ENCODE measurements around the gene PIK3C2G.

The PIK3C2G gene

DNA sequence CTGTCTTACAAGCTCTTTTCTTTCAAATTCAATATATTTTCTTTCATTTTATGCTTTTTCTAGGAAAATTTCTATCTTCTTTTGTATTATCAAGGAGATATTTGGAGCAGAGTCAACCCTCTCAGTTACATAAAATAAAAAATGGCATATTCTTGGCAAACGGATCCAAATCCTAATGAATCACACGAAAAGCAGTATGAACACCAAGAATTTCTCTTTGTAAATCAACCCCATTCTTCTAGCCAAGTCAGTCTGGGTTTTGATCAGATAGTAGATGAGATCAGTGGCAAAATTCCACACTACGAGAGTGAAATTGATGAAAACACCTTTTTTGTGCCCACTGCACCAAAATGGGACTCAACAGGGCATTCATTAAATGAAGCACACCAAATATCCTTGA lies 20.6 kb downstream of the PIK3C2G start:
- DNase-seq = no peak

DNA sequence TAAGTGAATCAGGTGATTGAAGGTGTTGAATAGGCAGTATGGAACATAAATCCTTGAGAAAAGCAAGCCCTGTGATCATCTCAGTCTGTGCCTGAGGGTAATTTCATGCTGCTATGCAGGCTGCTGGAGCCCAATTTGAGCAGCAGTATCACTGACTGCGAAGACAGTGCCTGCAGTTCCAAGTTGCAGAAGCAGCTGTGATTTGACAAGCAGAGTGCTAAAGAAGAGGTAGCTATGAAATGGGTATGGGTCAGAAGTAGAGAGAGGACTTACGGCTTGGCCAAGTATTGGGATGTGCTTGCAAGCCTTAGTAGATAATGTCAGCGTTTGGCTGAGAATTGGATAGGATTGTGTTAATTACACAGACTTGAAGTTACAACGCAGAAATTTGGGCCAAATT lies 22.5 kb downstream of the PIK3C2G start:
- DNase-seq = no peak

DNA sequence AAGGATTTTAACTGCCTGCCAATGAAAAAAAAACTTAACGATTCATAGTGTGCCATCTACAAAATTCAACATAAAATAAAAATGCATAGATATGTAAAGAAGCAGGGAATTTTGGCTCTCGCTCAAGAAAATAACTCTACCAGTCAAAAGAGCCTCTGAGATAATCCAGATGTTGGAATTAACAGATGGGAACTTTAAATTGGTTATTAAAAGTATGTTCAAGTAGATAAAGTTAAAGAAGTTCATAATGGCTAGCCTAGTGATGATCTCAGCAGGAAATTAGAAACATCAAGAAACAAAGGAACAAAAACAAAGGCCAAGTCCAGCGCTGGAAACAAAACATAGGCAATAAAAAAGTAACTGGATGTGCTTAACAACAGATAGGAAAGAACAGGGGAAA lies 23.1 kb downstream of the PIK3C2G start:
- no peak for DNase-seq

DNA sequence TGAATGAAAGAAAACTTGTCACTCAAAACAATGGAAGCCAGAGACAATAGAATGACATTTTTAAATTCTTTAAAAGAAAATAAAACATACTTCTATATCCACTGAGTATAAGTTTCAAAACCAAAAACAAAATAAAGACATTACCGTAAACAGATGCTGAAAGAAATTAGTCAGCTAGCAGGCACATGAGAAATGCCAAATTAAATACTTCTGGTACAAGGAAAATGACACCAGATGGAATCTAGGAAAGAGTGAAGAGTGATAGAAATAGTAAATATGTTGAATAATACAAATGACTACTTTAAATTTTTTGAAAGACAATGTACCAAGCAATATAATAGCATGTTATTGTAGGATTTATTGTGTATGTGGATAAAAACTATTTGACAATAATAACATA lies 23.8 kb downstream of the PIK3C2G start:
- DNase-seq = no peak

DNA sequence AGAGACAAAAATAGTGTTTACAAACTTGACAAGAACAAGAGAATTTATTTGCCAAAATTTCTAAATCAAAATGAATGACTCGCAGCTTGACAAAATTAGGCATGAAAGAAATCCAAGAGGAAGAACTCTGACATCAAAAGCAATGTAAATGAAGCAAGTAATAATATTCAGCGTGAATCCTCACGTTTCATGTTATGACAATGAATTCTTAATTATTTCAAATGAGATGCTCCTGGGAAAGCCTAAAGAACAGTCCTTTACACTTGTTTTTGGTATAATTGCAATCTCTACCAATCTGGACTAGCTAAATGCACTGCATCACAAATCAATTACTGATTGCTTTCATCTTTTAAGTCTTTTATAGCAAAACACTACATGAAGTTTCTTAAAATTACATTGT lies 29.1 kb downstream of the PIK3C2G start:
- DNase-seq = no peak

DNA sequence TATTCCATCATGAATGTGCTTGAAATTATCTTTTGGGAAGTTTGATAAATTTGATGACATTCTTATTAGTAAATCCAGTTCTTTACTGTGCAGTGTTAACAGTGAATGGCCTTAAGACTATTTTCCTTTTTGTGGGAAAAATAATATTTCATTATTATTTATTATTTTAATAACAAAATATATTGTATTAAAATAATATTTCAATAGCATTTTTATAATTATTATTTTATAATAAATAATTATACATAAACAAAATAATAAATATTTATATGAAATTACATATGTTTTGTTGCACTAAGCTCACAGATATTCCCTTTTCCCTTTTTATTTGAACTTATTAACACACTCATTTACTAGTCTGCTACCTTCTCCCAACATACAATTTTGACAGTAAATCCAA lies 33.6 kb downstream of the PIK3C2G start:
- no peak for DNase-seq

DNA sequence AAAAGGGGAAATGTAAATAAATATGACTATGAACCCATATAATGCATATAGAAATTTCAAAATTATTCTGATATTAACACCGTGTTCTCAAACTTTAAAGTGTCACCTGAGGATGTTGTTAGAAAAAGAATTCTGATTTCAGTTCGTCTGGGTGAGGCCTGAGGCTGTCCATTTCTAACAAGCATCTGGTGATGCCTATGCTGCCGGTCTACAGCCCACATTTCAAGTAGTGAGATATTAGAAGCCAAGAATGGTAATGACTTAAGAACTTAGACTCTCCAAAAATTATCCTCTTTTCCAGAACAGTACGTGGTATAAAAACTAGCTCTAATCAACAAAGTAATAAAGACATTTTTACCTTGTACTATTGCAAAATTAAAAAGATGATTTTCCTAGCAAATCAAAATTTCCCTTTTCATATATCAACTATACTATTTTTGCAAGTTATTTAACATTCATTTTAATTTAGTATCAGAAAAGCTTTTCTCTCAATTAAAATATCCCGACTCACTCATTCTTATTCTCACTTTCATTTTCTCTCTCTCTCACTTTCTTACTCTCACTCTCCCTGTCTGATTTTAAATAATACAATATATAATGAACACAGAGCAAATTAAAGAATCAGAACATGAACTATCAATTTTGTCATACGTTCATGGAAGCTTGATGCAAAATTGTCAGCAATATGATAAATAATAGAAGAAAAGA lies 35.0 kb downstream of the PIK3C2G start:
- no peak for DNase-seq

DNA sequence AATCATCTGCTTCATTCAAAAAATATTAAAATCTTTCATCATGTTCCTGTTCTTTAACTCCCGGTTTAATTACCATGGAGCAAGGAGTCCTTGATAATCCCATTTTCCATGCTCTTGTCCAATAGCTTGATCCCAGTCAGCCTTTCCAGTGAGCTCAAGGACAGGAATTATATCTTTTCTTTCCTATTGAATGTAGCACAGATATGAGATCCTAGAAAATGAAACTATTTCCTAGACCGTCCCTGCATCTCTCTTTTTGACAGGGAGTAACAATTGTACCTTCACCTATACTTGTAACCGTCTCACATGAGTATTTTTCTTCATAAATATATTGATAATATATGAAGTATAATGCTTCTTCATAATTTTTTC lies 35.6 kb downstream of the PIK3C2G start:
- no peak for DNase-seq

DNA sequence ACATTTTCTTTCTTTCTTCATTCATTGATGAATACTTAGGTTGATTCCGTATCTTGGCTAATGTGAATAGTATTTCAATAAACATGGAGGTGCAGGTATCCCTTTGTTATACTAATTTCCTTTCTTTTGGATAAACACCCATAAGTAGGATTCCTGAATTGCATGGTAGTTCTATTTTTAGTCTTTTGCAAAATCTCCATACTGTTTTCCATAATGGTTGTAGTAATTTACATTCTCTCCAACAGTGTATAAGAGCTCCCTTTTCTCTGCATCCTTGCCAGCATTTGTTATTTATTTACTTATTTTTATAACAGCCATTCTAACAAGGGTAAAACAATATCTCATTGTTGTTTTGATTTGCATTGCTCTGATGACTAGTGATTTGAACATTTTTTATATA lies 36.6 kb downstream of the PIK3C2G start:
- no peak for DNase-seq

DNA sequence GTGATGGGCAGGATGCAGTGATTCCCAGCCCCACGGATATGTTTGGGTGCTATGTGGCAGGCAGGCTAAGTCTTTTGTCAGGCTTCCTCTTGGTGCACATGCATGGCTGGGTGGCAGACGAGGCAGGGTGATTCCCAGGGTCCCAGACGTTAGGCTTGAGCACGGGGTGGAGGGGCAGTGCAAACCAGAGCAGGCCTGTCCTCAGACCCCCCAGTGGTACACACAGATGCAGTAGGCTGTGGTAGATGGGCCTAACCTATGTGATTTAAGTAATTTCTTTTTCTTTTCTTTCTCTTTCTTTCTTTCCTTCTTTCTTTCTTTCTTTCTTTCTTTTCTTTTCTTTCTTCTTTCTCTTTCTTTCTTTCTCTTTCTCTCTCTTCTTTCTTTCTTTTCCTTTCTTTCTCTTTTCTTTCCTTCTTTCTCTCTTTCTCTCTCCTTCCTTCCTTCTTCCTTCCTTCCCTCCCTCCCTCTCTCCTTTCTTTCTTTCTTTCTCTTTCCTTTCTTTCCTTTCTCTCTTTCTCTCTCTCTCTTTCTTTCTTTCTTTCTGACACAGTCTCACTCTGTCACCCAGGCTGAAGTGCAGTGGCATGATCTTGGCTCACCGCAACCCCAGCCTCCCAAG lies 41.6 kb downstream of the PIK3C2G start:
- DNase-seq = no peak

DNA sequence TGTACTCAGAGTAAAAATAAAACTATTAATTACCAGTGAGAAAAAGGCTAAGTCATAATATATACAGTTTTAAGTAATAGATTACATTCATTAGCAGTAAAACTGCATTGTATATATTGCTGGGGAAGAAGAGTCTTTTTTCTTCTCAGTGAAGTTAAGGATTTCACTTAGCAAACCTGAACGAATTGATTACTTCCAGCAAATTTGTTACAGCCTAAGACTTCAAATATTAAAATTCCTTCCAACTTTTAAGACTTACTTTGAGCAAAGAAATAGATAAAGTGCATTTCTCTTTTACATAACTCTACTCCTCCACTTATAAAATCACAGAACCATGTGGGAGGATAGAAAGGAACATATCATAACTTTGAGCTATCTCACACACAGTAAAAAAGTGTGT lies 43.3 kb downstream of the PIK3C2G start:
- no peak for DNase-seq

DNA sequence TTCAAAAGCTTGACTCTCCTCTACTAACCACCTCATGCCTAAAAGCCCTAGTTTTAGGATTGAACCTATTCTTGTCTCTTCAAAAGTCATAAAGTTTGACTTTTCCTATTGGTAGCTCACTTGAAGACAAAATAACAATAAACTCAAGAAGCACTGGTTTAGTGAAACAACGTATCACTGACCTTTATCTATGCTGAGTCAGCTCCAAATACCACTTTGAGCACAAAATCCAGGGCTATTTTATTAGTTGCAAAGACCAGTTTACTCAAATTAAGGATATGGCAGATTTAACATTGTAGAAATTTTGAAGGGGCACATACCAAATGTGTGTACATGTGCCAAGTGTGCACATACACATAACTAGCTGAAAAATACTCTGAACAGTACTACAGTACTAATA lies 45.0 kb downstream of the PIK3C2G start:
- no peak for DNase-seq

DNA sequence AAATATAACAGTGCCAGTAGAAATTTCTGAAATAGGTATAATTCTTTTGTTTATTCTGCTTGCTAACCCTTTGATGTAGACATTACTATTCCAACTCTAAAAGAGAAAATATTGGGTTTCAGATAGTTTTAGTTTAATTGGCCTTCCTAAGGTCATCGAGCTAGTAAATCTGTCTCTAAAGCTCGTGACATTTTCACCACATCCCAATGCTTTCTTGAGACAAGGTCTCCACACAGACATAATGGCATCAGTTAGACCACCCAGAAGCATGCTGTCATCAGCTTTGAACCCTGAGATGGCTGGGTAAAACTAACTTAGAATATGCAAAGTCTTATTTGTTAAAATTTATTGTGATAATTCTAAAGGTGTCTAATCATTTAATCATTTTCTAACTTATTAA lies 52.0 kb downstream of the PIK3C2G start:
- DNase-seq = no peak

DNA sequence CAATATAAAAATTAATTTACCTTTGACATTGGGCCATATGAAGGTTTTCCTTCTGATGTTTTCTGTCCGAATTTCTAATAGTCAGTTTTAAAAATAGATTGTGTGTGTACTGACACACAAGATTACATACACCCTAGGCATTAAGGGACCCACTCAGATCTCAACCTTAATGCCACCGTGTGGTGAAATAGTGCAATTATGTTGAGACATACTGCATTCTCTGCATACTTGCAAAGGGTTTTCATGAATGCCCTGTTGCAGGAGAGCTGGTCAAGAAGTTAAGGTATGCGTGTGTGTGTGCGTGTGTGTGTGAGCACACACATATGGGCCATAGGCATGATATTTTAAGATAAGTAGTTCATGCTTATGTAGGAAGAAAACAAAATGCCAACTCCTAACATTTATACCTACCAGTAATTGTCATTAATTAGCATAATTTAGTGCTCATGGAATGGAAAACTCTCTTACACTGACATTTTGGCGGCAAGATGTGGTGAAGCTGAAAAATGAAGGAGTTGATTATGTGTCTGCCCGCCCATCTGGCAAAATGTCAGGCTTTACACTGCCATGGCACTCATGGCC lies 58.8 kb downstream of the PIK3C2G start:
- DNase-seq = no peak

DNA sequence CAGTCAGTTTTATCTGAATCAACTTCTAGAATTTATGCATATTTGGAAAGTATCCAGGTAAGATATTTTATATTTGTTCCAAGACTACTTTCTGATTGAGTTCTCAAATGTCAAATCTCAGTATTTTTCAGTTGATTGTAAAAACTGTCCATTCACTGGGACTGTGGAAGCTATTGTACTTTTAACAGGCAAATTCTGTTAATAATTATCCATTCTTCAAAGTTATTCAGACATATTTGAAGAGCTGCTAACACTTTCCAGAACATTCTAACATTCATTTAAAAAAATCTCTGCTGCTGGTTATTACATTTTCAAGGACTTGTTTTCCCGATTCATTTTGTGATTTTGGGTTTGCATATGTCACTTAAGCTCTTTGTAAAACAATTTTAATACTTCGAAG lies 59.7 kb downstream of the PIK3C2G start:
- DNase-seq = no peak

DNA sequence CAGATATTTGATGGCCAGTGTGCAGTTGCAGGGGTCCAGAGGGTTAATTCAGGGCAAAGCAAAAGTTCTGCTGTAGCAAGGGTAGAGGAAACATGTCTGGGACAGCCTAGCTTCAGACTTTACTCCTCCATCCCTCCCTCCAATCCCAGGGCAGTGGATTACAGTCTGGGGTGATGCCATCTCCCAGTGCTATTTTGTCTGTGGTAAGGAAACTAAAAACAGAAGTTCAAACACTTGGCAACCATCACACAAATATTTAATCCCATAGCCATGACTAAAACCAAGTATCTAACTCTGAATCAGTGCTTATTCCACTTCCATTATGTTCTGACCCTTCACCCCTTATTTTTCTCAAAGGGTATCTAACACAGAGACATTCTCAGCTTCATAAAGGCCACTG lies 61.8 kb downstream of the PIK3C2G start:
- DNase-seq = no peak

DNA sequence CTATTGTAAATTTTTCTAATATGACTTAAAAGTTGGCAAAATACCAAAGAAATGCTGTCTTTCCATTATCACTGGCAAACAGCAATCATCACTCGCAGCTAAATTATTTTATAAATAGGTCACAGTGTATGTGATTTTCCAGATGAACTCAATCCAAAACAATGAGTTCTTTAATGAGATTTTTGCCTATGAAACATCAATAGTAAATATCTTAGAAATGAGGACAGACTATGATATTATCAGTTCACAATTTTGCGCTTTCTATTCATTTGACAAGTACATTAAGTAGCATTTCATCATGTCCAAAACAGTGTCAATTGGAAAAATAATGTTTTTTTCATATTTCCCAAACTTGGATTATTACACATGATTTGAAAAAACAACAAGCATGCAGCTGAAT lies 65.7 kb downstream of the PIK3C2G start:
- DNase-seq = no peak

DNA sequence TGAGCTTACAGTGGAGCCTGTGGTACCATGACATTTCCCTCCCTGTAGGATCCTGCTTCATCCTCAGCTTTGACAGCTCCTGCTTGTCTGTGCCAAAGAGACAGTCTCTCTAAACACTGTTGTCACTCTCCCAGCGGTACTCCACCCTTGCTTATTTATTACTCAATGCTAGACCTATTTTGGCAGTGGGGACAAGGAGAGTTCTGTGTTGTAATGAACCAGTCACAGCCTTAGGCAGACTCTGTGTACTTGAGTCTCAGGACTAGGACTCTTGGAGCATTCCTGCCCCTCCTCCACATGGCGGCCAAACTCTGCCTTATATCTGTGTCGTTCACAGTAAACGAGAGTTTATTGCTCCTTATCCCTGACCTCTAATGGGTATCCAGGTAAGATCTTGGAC lies 70.9 kb downstream of the PIK3C2G start:
- no peak for DNase-seq

DNA sequence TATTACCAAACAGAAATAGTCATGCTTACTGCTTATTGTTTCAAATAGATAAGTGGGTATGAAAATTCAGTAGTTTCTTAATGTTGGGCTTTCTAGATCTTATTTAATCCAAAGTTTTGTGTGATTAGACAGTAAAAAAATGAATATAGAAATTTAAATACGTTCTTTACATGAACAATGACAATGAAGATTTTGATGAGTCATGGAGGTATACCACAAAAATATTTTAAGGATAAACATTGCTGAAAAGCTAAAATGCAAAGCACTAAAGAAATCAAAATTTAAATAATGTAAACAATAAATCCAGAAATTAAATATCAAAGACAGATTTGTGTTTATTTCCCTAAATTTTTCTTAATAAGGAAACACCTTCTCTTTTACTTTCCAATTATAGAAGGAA lies 78.3 kb downstream of the PIK3C2G start:
- DNase-seq = no peak

DNA sequence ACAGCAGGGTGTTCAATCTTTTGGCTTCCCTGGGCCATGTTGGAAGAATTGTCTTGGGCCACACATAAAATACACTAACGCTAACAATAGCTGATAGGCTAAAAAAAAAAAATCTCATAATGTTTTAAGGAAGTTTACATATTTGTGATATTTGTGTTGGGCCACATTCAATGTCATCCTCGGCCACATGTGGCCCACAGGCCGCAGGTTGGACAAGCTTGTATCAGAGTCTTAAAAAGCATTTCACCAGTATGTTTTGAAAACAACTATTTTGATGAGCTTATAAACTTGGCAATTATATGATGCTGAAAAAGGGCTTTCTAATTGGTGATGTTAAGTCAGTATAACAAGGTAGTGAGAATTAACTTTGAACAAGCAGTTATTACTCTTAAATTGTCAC lies 78.9 kb downstream of the PIK3C2G start:
- DNase-seq = no peak

DNA sequence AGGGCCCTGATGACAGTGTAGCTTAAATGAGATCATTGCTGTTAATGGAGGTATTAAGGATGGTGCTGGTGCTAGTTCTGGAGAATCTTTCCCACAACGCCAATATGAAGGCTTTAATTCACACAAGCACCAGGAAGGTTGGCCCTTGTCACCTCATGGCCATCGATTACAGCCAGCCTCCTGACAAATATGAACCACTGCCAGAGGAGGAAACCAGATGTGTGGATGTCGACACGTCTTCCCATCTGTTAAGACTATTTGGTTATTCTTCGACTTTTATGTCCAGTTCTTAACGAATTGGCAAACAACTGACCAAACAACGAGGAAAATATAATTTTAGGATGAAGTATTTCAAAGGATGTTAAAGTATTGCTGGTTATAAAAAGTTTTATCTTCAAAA lies 79.5 kb downstream of the PIK3C2G start:
- no peak for DNase-seq

DNA sequence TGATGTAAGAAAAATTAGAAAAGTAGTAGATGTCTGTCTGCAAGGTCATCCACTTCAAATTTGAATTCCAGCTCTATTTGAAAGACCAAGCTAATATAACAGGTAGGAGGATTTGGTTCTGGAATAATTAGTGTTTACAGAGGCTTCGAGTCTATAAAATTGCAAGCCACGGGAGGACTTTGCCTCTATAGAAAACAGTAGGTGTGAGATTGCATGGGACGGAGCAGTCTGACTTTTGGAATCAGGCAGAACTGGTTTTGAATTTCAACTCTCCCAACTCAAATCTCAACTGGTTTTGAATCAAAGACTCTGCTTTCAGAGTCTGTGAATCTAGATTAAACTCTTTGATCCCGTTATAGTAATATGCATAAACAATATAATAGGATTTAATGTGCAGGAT lies 82.4 kb downstream of the PIK3C2G start:
- DNase-seq = no peak

DNA sequence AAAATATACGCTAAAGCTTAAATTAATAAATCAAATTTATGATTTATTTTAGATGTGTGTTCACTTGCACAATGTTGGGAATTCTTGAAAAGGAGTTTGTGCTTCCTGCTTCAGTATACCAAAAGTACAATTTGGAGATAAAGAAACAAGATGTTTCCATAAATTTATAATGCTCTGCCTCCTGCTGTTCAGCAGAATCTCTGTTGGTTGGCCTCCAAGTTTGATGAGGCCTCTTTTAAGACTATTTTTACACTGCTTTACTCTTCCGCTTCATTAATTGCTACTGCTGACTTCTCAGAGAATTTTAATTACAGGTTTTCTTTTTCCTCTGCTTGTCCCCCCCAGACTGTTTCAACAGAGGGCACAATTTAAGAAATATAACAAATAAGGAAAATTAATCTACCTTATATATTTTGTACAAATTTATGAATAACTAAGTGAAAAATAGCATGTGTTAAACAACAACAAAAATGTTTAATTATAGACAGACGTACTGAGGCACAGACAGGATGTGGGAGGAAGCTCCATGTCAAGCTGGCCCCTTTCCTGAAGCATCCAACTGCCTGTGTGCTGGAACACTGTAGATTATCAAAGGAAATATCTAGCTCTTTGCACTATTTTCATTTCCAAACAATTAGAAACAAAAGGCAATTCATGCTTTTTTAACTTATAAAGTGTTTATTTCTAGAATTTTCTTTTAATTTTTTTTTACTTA lies 83.9 kb downstream of the PIK3C2G start:
- DNase-seq = no peak

DNA sequence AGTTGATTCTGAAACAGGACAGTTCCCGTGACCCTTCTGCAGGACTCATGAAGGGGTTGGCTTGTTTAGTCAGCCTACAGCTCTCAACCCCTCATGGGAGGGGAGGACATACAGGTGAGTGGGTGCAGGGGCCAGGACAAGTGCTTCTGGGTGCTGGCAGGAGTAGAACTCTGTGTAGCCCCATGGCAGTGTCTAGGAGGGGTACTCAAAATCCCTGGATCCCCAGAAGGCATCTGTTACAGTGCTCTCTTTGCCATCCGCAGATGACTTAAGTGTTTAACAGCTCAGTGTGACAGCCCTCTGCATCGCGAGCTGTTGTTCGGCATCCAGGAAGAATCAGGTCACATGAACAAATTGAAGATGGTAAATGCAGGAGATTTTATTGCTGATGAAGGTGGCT lies 91.0 kb downstream of the PIK3C2G start:
- DNase-seq = no peak

All from NK-92 treated with Interleukin-12 subunit alpha and Interleukin-12 subunit beta, amount 100 ng/mL, for 24 hours (cell line).